Uterus (tissue), 2 donors: ENCODE data around the gene ORMDL2.

Source experiments
- POLR2A ChIP-seq, 2 donors: fragments of 450-650 bp; IDR thresholded peaks; one replicate each; pipeline ENCODE4 v1.6.1; 2016; ENCODE audit warnings: antibody characterized with exemption in 2 of 2, mild to moderate bottlenecking in 1 of 2, moderate library complexity in 1 of 2
- TF ChIP-seq, protein P1 (sequence below), 4 experiments: fragments of 200-600 bp in 2 of 4; fragments of 450-650 bp in 2 of 4; sonication (generic) in 2 of 4; IDR thresholded peaks; one replicate each; pipeline ENCODE4 v1.5.1; 2016 to 2019; ENCODE audit warnings: antibody characterized with exemption in 4 of 4, mild to moderate bottlenecking in 2 of 4, moderate library complexity in 1 of 4

DNA sequence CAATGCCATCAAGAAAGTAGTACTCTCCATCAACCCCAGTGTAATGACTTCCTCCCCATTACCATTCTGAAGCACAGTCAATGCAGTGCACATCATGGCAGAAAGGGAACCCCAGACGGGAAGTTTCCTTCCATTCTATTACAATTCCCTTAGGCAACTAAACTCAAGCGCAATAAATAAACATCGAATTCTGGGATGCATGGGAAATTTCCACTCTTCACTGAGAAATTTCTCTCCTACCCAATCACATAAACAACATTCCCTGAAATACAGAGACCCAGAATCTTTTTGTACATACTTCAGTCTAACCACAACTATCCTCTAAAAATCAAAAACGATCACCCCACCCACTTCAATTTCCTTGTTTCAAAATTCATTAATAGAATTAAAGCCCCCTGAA lies 20.3 kb upstream of the ORMDL2 start:
- no peak for TF ChIP-seq POLR2A (IDR thresholded peaks at IDR 0.05)
- TF ChIP-seq, protein P1, sequence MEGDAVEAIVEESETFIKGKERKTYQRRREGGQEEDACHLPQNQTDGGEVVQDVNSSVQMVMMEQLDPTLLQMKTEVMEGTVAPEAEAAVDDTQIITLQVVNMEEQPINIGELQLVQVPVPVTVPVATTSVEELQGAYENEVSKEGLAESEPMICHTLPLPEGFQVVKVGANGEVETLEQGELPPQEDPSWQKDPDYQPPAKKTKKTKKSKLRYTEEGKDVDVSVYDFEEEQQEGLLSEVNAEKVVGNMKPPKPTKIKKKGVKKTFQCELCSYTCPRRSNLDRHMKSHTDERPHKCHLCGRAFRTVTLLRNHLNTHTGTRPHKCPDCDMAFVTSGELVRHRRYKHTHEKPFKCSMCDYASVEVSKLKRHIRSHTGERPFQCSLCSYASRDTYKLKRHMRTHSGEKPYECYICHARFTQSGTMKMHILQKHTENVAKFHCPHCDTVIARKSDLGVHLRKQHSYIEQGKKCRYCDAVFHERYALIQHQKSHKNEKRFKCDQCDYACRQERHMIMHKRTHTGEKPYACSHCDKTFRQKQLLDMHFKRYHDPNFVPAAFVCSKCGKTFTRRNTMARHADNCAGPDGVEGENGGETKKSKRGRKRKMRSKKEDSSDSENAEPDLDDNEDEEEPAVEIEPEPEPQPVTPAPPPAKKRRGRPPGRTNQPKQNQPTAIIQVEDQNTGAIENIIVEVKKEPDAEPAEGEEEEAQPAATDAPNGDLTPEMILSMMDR (IDR thresholded peaks at IDR 0.05) = no peak
